HT-29 (cell line): ENCODE results near the gene ESR1. TPM values are rescaled to one million over a fixed set of nuclear protein-coding genes. Genes with fewer than 3 reads are reported as not detected.
A peak's percentile ranks its signal among the peaks of the same experiment; 100 is the strongest.
"Not testable (repeated sequence)": the region's sequence is repeated elsewhere in the genome, so short reads cannot be mapped to it uniquely, and the experiment has no call there.

Source experiments
- DNase-seq: peaks from one replicate; pipeline ENCODE4 v3.0.0-alpha.2; 2015; ENCODE audit warnings: low spot score
- total RNA-seq: library from RNA; depleted of rRNA; stranded (reverse); fragments of >200 nt; shearing (Covaris generic); gene quantifications from 2 replicates; pipeline ENCODE4 v1.2.3, GENCODE V29; 2014

The ESR1 gene
- total RNA-seq, 1 experiment from 2014 or later, result not detected

DNA sequence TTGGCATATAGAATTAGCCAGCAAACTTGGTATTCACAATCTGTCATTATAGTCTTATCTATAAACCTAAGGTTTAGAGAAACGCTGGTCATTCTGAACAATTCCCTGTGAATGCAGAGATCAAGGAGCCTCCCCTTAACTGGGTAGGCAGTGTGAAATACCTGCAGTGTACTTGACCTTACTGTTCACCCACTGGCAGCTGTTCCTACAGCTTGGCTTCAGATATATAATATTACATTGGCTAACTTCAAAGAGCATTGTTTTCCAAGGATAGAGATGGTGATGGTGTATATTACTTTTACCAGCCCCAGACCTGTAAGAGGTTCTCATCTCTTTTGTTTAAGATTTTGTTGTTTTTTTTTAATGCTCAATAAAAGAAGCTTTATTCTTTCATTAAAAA, 168.3 kb downstream of the ESR1 start:
- no peak for DNase-seq

DNA sequence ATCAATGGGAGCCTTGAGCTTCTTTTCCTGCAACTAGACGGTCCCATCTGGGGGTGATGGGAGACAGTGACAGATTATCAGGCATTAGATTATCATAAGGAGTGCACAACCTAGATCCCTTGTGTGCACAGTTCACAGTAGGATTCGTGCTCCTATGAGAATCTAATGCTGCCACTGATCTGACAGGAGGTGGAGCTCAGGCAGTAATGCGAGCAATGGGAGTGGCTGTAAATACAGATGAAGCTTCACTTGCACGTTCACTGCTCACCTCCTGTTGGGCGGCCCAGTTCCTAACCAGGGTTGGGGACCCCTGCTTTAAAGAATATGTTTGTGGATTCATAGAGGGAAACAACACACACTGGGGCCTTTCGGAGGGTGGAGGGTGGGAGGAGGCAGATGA, 180.7 kb downstream of the ESR1 start:
- peak; percentile 1 for DNase-seq

DNA sequence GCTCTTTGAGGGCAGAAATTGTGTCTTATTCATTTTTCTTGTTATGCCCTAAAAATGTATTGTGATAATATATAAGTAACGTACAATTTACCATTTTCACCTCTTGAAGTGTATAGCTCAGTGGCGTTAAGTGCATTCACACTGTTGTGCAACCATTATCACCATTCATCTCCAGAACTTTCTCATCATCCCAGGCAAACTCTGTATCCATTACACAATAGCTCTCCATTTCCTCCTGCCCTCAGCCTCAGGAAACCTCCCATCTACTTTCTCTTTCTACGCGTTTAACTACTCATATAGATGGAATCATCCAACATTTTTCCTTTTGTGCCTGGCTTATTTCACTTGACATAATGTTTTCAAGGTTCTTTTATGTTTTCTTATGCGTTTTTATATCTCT, 184.6 kb downstream of the ESR1 start:
- DNase-seq, result no peak

DNA sequence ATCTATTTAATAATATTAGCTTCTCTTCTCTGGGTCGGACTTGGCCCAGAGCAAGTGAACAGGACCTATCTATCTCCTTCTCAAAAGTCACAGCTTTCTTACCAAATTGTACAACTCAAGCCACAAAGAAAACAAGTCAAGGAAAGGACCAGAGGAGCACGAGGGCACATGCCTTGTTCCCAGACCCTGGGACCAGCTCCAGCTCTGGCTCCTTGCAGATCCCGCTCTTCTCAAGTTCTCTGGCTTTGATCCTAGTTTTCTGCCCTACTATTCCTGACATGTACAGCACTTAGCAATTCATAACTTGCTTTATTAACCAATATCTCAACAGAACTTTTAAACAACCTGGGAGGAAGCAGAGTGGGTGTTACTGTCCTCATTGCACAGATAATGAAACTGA, 185.9 kb downstream of the ESR1 start:
- DNase-seq, result no peak

DNA sequence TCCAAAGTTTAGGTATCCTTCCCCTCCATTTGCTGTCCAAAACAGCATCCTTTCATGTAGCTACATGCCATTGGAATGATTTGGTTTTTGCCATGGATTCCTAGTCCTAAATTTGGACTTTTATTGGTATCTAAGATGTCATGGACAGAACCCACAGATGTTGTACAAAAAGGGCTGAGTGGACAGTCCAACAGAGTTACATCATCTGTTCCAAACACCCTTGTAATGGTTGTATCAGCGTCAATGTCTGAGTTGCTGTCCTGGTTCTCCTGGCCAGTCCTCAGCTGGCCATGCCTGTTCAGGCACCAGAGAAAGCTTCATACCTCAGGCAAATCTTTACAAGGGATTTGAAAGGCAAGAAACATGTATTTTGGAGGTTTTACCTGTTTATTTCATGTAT, 191.3 kb downstream of the ESR1 start:
- DNase-seq, result no peak

DNA sequence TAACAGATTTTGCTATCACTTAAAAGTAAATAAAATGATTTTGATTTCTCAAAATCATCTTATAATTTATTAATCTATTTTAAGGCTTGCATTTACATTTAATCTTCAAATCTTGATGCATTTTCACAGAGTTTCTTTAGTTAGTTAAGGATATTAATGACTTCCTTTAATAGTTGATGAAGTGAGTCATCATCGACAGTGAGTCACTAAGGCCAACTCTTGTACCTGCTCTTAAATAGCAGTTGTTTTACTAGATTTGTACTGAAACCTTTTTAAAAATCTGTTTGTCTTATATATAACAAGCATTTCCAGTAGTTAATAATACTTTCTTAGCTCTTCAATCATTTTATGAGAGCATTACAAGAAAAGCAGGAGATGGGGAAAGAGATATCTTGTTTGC, 191.7 kb downstream of the ESR1 start:
- DNase-seq, result peak; percentile 65

DNA sequence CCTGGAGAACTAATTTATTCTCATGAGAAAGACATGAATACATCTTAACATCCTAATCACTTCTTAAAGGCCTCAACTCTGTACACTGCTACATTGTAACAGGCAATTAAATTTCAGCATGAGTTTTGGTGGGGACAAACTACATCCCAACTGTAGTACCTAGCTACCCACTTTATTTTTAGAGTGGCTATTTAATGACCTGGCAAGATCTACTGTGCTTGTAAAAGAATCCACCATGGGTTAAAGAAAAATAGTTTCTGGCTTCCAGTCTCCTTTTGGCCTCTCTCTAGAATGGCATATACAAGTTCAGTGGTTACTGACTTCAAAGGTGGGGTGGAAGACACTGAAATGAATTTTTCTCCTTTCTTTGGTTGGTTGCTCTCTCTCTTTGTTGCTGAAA, 193.9 kb downstream of the ESR1 start:
- DNase-seq, result no peak

DNA sequence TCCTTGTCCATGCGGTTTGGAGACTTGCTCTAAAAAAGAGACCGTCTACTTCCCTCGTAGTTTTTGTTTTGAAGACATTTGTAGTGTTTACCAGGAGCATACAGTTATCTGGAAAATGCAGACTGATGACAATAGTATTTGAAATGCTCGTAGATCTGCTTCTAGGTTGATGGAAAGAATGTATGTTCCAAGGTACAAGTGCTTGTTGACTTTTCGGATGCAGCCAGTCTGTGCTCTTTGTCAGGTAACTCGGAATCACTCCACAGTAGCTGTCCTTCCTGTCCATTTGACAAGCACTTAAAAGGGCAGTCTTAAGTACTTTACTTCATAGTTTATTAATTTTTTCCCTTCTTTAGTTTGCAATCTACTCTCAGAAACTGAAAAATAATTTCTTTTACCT, 194.8 kb downstream of the ESR1 start:
- no peak for DNase-seq

DNA sequence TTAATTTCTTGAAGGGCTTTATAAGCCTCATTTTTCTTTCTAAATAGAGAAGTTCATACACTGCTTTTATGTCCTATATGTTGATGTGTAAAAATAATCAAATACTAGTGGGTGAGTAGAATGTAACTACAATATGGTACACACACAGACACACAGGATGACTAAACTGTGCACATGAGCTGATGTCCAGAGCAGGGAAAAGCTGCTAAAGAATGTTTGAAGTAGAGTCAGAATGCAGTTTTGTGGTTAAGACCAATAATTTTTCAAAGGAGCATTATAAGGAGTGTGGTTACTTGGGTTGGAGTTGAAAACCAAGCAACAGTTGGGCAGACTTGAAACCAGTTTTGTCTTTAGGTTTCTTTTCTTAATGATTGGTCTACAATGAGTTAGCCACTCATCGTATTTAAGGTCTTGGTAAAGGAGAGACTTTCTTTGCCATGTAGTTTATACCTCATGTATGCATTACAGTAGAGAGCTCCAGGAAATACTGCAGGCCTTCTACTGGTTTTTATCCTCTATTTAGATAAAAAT, 196.6 kb downstream of the ESR1 start:
- DNase-seq, result no peak

DNA sequence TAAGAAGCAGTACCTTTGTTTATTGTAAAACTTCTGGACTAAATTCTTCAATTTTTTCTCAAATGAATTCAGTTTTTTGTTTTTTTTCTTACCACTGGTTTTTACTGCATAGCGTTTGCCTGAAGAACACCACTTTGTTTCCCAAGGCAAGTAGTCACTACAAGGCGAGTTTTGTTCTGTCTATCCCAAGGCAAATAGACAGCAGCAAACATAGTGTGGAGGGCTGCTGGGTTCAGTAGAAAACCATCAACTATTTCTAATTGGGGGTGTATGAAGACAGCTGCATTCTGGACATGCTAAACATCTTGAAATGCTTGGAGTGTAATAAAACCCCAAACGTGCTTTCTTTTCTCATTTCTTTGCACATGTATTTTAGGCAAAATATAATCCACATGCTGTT, 197.4 kb downstream of the ESR1 start:
- DNase-seq, result no peak

DNA sequence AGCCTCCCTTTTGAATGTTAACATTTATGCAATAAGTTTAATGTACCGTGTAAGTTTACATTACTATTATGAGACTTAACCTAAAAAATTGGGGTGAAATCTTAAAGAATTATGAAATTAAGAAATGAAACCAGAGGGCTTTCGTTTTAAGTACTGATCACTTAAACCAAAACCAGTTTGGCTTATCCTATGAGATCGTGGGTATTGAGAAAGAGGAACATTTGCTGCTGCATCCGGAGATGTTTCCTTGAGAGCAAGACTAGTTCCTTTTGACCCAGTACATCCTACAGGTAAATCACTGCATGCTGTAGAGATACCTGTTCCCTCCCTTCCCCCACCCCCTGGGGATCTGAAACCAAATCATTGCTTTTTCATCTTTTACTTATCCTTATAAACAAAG, 201.3 kb downstream of the ESR1 start:
- DNase-seq, result no peak

DNA sequence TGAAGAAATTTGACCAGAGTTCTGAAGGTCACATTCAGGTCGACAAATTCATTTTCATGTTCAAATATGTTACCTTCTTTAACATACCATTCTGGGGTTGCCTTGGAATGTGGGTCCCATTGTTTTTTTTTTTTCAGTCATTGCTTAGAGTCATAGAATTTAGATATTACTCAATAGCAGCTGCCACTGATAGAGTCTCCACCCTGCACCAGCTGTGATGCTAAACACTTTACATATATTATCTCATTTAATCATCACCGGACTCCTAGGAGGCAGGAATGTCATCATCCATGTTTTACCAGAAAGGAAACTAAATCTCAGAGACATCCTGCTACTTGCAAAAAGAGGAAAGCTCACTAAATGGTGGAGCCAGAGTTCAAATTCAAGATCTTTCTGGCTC, 204.7 kb downstream of the ESR1 start:
- DNase-seq, result no peak

DNA sequence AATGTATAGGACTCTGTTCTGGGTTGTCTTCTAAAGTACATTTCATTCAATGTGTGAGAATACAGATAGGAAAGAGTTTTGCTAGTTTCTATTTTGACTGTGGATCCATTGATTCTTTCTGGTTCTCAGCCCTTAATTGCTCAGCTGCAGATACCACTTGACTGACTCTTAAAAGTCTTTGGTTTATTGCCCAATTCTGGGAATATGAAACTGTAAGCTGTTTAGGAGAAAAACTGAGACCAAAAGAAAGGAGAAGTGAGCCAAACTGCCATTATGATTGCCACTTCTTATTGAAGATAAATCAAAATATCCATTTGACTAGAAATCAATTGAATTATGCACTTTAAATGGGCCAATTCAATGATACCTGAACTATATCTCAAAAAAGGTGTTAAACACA, 211.4 kb downstream of the ESR1 start:
- DNase-seq, result no peak

DNA sequence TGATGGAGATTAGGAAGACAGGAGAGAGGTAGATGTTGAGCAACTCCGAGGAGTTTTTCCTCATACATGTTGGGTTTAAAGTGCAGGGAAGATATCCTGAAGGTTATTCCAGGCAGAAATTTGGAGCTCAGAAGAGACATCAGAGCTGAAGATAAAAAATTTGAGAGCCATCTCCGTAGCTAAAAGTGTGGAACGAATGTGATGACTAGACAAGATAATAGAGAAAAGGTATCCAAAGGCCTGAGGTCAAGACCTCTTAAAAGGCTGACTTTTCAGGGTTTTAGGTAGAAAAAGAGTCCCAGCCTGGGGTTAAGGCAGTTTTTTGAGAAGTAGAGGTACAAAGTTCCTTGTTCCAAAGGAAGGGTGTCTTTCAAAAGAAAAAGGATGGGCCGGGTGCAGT, 214.8 kb downstream of the ESR1 start:
- no peak for DNase-seq

DNA sequence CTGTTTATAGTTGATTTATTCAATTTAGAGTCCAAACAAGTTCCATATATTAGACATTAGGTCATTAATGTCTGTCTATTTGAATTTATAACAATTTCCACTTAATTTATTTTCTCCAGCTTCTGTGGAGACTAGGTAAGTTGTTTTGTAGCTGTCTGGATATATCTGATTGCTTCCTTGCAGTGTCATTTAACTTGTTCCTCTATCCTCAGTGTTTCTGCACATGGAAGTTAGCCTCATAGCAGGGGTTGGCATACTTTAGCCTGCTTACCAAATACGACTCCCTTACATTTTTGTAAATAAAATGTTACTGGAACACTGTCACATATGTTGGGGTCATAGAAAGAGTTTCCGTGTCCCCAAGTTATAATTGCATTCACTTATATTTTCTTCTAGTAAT, 216.1 kb downstream of the ESR1 start:
- no peak for DNase-seq

DNA sequence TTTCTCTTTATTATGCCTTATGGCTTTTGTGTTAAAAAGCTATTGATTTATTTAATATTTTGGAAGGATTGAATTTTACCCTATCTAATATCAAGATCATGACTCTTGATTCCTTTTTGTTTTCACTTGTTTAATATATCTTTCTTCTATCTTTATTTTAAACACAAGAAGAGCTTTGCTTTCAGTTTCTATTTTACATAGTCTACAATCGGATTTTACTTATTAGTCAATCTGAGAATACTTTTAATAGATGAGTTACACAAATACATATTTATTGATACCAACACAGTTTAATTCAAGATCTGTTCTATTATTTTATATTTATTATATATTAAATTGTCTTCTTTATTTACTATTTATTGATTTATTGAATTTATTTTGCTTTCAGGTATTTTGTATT, 218.8 kb downstream of the ESR1 start:
- DNase-seq, result no peak

DNA sequence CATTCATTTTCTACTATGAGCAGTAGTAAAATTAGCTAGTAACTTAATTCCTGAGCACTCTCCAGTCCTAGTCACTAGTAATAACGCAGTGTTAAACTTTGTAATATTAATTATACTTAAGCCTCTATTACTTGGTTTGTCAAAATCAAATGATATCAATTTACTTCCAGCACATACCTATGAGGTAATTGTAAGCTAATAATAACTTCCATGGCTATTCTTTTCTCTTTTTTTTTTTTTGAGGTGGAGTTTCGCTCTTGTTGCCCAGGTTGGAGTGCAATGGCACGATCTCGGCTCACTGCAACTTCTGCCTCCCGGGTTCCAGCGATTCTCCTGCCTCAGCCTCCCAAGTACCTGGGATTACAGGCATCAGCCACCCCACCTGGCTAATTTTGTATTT, 219.3 kb downstream of the ESR1 start:
- not testable (repeated sequence) for DNase-seq

DNA sequence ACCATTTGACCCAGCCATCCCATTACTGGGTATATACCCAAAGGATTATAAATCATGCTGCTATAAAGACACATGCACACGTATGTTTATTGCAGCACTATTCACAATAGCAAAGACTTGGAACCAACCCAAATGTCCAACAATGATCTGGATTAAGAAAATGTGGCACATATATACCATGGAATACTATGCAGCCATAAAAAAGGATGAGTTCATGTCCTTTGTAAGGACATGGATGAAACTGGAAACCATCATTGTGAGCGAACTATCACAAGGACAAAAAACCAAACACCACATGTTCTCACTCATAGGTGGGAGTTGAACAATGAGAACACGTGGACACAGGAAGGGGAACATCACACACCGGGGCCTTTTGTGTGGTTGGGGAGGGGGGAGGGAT, 226.3 kb downstream of the ESR1 start:
- not testable (repeated sequence) for DNase-seq

DNA sequence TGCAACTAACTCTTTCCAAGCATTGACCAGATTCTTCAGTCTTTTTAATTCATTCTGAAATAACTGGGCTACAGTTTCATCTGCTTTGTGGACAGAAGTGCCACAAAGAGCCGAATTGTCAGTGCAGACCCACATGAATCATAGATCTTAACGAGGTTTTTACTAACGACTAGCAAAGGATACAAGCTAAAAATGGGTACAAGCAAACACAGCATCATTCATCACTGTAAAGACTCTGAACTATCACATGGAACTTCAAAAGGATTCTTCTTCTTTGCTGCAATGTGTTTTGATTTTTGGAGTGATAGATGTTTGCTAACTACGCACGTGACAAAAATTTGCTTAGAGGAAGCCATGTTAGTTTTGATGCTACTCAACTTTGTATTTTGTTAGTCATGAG, 227.1 kb downstream of the ESR1 start:
- no peak for DNase-seq

DNA sequence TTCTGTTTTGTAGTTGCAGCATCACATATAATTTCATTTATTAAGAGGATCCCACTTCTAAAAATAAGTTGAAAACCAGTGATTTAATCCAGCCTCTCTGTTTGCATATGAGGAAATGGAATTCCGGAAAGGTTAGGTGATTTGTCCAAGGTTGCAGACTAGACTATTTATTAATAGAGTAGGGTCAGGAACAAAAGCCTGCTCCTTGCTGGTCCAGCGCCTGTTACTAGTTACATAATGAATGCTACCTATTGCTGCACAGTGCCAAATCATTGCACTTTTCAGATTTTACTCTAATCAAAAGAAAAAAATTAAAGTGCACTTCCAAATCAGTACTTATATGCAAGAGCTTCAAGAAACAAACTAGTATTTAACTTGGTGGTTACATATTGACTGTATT, 238.6 kb downstream of the ESR1 start:
- DNase-seq, result no peak

DNA sequence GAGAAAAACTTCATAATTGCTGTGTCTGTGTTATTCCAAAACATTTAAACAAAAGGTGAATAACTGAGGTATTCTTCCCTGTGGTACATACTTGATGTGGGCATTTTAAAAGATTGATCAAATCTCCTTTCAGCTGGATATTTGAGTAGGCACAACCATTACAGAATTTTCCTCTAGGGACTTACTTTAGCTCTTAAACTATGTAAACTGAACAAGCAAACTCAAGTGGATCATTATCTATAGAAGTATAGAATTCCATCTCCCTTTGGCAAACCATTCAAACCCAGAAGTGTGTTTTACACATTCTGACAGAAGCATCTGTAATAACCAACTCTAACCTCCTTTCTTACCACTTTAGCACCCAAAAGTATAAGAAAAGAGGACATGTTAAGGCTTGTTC, 241.4 kb downstream of the ESR1 start:
- no peak for DNase-seq

DNA sequence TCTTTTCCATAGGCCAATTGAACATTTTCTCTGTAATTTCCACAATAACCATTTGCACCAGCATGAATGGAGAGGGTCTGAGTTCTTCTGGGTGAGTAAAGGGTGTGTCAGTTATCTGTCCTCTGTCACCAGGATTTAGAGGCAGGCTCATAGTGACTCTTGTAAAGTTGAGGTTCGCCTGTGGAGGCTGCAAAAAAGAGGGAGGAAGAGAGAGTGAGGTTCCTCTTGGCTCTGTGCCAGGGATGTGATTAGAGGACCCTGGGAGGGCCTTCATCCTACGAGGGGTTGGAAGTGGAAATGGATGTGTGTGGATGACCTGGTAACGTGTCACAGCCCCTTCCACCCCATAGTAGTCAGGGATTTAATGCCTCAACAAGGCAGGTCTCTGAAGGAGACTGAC, 242.0 kb downstream of the ESR1 start:
- no peak for DNase-seq

DNA sequence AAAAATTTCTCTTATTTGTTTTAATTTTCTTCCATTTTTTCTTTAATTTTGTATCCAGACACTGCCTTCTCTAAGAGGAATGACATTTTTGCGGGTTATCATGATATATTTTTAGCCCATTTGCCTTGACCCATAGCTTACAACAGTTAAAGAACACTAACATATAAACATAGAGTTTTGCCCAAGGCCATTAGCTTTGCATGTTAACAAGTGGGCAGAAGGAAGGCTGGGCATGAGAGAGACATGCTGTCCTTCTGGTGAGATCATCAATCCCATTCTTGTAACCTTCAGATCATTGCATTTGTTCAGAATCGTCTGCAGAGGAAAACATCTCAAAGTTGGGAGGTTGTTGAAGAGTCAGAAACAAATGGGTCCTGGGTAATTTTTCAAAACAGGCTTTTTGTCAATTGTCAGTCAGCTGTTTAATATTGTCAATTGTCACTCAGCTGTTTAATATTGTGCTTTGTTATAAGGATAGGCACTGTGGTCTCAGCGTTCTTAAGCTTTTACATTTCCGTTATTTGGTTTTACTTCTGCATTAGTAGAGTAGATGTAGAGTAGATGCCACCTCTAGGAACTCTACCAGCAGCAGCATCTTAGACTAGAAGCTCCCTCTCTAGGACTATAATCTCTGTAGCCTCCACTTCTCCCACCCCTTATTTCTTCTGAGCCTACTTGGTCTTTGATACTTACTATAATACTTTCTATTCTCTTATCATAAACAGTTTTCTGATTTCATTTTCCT, 243.1 kb downstream of the ESR1 start:
- DNase-seq, result no peak

DNA sequence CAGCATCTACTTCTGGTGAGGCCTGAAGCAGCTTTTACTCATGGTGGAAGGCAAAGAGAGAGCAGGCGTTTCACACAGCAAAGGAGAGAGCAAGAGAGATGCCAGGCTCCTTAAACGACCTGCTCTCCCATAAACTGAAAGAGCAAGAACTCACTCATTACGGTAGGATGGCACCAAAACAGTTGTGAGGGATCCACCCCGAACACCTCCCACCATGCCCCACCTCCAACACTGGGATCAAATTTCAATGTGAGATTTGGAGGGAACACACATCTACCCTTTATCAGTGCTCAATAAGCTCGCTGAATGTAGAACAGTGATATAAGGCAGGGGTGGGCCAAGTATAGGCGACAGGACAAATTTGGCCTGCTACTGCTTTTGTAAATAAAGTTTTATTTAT, 244.6 kb downstream of the ESR1 start:
- no peak for DNase-seq
